ENCODE measurements around the gene SLX1A.
"Not testable (repeated sequence)": the region's sequence is repeated elsewhere in the genome, so short reads cannot be mapped to it uniquely, and the experiment has no call there.

Gene SLX1A

DNA sequence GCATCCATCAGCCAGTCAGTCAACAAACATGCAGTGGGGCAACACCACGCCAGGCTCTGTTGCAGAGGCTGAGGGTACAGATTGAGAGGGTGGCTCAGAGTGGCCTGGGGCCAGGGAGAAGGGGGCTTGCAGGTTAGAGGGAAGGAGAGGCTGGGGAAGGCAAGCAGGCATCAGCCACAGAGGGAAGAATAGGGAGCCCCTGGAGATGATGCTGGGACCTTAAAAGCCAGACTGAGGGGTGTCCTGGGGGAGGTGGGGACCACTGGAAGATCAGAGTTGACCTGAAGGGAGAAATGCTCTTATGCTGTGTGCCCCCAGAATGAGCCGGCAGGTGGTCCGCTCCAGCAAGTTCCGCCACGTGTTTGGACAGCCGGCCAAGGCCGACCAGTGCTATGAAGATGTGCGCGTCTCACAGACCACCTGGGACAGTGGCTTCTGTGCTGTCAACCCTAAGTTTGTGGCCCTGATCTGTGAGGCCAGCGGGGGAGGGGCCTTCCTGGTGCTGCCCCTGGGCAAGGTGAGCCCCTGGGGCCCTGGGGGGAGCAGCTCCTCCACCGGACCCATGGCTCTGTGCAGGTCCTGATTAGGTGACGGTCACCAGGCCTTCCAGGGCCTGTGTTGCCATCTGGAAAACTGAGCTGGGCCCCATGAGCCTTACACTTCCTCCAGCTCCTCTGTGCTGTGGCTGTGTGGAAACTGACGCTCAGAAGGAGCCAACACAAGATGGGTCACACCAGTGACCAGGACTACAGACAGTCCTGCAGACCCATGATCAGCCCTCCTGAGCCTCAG lies 8.6 kb upstream of the SLX1A start:
- DNase-seq: no peak

DNA sequence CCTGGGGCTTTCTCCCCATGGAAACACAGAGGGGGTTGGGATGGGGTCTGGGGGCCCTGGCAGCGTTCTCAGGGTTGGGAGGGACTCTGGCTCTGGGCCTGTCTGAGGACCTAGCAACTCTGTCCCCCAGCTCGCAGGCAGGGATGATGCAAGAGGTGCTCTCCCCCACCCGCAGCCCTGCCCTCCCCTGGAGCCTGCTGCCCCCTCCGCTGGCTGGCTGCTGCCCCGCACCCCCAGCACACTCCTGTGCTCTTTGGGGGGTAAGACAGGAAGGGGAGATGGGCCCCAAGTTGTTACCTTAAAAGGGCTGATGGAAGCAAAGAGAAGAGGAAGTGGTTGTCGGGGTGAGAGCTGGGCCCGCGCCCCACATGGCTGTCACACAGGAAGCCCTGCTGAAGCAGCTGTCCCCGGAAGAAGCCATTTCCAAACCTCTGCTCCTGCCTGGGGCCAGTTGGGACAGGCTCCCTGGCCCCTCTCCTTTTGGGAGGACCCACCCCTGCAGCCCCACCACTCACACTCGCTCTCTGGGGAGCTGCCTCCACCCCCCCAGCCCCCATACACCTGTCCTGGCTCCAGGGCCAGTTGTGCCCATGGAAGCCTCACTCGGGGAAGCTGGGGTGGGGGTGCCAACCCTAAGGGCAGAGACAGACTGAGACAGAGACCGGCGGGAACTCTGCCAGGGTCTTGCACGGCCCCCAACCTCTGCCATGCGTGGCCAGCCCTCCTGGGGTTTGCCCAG lies 7.8 kb upstream of the SLX1A start:
- peak; percentile 92 for DNase-seq

DNA sequence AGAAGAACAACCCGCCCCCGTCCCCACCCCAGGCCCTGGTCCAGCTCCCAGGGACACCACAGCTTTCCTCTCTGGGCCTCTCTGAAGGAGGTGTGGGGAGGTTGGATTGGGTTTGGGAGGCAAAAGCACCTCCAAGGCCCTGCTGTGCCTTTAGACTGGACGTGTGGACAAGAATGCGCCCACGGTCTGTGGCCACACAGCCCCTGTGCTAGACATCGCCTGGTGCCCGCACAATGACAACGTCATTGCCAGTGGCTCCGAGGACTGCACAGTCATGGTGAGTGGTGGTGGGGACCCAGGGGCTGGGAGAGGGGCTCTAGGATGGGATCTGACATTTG lies 7.3 kb upstream of the SLX1A start:
- DNase-seq: no peak

DNA sequence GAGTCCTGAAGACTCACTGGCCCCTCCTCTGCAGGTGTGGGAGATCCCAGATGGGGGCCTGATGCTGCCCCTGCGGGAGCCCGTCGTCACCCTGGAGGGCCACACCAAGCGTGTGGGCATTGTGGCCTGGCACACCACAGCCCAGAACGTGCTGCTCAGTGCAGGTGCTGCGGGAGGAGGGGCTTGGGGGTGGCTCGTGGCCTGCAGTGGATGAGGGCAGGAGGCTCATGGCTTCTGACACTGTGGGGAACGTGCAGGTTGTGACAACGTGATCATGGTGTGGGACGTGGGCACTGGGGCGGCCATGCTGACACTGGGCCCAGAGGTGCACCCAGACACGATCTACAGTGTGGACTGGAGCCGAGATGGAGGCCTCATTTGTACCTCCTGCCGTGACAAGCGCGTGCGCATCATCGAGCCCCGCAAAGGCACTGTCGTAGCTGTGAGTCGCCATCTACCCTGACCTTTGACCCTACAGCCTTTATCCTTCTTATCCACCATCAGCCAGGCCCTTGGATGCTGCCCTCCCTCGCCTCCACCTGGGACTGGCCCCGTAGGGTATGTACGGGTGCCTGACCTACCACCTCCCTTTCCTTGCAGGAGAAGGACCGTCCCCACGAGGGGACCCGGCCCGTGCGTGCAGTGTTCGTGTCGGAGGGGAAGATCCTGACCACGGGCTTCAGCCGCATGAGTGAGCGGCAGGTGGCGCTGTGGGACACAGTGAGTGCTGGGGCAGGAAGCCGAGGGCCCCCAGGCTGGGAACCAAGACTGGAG lies 6.7 kb upstream of the SLX1A start:
- DNase-seq: peak; percentile 89

DNA sequence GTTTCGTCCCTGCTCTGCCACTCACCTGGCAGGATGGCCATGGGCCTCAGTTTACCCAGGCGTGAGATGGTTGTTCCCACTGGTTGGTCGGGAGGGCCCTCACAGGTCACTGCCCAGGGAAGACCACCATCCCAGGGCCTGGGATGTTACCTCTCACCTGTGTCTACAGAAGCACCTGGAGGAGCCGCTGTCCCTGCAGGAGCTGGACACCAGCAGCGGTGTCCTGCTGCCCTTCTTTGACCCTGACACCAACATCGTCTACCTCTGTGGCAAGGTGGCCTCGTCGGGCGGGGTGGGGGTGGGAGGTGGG lies 6.2 kb upstream of the SLX1A start:
- no peak for DNase-seq

DNA sequence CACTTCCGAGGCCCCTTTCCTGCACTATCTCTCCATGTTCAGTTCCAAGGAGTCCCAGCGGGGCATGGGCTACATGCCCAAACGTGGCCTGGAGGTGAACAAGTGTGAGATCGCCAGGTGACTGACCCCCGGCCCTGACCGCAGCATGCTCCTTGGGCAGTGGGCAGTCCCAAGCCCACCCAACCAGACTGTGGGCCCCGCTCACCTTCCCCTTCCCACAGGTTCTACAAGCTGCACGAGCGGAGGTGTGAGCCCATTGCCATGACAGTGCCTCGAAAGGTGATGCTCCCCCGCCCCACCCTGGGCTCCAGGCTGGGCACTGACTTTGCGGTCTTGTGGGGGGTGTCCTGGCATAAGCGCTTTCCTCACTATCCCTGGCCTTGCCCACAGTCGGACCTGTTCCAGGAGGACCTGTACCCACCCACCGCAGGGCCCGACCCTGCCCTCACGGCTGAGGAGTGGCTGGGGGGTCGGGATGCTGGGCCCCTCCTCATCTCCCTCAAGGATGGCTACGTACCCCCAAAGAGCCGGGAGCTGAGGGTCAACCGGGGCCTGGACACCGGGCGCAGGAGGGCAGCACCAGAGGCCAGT lies 5.6 kb upstream of the SLX1A start:
- DNase-seq: no peak

DNA sequence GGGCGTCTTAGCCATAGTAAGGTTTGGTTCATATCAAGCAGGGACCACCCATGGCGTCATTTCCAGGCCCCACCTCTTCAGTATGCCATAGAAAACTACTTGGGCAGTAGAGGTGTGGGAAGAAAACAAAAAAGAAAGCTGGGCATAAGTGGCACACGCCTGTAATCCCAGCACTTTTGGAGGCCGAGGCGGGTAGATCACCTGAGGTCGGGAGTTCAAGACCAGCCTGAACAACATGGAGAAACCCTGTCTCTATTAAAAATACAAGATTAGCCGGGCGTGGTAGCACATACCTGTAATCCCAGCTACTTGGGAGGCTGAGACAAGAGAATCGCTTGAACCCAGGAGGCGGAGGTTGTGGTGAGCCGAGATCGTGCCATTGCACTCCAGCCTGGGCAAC lies 2.5 kb upstream of the SLX1A start:
- DNase-seq: not testable (repeated sequence)

DNA sequence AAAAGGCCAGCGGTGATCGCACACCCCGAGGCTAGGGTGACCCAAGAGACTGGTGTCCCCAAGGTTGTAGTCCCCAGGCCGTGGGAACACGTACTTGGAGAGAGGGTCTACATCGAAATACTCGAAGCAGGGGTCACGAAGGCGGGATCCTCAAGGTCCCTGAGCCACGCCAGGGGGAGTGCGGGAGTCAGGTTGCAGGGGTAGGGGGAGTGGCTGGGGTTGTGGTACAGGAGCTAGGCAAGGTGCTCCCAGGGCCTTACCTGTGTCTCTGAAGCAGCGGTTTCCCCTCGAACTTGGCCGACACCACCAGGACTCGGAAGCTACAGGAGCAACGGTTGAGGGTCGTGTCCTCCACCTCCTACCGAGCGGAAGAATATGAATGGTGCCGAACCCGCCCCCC lies 577 bp upstream of the SLX1A start:
- not testable (repeated sequence) for DNase-seq

DNA sequence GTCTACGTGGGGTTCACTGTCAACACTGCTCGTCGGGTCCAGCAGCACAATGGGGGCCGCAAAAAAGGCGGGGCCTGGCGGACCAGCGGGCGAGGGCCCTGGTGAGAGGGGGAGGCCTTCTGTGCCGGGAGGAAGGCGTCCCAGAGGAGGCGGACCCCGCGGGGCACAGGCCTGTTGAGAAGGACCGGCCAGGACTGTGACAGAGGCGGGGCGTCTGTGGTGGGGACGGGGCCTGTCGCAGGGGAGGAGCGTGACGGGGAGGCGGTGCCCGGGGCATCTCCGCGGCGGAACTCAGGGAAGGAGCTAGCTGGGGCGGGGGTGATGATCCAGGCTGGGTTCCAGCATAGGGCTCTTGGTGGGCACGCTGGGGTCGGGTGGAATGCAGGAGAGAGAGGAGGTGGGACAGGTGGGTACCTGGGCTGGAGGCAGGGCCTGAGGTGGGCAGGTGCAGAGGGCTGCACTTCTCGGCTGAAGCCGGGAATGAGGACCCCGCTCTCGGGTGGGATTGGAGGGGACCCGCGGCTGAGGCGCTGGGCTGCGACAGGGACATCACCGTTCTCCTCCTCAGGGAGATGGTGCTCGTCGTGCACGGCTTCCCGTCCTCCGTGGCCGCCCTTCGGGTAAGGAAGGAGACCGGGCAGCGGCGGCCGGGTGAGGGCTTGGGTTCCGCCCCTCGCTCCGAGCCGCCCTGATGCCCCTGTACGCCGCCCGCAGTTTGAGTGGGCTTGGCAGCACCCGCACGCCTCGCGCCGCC lies 674 bp downstream of the SLX1A start:
- DNase-seq: not testable (repeated sequence)

DNA sequence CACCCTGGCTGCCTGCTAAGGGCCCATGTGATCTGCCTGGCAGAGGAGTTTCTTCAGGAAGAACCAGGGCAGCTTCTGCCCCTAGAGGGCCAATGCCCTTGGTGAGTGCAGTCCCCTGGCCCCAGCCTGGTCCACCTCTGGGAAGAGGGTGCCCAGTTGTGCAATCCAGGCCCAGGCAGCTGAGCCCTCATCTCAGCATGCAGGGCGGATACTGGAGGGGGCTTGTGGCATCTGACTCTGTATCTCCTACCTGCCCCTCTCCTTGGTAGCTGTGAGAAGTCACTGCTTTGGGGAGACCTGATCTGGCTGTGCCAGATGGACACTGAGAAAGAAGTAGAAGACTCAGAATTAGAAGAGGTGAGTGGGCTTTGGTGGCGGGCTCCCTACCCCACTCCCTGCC lies 3.3 kb downstream of the SLX1A start:
- not testable (repeated sequence) for DNase-seq

DNA sequence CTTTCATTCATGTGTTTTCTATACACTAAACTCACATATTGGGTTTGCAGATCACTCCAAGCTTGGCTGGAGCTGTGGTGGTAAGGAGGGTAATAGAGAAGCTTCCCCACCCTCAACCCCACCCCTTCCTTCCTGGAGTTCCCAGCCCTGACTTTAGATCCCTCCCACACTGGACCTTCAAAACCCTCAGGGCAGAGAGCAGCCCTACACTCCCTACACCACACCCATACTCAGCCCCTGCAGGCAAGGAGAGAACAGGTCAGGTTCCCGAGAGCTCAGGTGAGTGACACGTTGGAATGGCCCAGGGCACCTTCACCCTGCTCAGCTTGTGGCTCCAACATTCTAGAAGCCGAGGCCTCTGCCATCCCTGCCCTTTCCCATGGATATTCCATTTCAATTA lies 5.4 kb downstream of the SLX1A start, which contains the start of gene SULT1A3:
Gene SULT1A3, plus strand, starts transcription at position 207 of the 400 bp plus-strand sequence. CDS start 1,474 bp downstream, outside the sequence.
- not testable (repeated sequence) for DNase-seq

DNA sequence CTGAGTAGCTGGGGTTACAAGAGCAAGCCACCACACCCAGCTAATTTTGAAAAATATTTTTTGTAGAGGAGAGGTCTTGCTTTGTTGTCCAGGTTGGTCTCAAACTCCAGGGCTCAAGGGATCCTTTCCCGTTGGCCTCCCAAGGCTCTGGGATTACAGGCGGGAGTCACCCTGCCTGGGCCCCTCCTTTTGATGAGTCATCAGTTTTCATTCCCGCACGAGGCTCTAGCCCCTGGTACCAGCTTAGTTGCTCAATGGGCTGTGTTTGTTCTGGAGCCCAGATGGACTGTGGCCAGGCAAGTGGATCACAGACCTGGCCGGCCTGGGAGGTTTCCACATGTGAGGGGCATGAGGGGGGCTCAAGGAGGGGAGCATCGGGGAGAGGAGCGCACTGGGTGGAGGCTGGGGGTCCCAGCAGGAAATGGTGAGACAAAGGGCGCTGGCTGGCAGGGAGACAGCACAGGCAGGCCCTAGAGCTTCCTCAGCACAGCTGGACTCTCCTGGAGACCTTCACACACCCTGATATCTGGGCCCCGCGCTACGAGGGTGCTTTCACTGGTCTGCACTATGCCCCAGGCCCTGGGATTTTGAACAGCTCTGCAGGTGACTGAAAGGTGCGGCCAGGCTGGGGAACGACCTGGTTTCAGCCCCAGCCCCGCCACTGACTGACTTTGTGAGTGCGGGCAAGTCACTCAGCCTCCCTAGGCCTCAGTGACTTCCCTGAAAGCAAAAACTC lies 6.1 kb downstream of the SLX1A start:
- not testable (repeated sequence) for DNase-seq

DNA sequence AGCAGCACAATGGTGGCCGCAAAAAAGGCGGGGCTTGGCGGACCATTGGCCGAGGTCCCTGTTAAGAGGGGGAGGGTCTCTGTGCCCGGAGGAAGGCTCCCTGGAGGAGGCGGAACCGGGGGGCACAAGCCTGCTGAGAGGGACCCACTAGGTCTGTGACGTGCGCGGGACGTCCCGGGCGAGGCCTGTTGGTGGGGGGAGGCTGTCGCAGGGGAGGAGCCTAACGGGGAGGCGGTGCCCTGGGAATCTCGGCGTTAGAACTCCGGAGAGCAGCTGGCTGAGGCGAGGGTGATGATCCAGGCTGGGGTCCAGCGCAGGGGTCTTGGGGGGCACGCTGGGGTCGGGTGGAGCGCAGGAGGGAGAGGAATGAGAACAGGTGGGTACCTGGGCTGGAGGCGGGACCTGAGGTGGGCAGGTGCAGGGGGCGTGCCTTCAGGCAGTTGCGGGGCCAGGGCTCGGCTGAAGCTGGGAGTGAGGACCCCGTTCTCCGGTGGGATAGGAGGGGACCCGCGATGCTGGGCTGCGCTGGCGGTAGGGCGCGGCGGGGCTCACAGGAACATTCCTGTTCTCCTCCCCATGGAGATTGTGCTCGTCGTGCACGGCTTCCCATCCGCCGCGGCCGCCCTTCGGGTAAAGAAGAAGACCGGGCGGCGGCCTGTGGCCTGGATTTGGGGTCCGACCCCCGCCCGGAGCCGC lies 12.0 kb downstream of the SLX1A start:
- DNase-seq: peak; percentile 0

DNA sequence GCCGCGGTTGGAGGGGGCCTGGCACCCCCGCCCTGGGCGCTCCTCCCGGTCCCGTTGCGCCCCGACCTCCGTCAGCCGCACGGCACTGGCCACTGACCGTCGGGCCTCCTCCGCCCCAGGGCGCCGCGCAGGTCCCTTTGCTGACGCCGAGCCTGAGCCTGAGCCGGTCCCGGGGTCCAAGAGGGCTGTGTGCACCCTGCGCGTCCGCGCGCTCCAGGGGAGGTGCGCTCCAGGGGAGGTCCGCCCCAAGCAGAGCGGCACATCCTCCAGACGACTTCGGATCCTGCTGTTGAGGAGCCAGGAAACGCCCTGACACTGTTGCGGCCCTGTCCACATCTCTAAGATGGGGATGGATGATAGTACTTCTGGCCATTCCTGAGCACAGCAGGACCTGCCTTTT lies 12.6 kb downstream of the SLX1A start:
- DNase-seq: not testable (repeated sequence)

DNA sequence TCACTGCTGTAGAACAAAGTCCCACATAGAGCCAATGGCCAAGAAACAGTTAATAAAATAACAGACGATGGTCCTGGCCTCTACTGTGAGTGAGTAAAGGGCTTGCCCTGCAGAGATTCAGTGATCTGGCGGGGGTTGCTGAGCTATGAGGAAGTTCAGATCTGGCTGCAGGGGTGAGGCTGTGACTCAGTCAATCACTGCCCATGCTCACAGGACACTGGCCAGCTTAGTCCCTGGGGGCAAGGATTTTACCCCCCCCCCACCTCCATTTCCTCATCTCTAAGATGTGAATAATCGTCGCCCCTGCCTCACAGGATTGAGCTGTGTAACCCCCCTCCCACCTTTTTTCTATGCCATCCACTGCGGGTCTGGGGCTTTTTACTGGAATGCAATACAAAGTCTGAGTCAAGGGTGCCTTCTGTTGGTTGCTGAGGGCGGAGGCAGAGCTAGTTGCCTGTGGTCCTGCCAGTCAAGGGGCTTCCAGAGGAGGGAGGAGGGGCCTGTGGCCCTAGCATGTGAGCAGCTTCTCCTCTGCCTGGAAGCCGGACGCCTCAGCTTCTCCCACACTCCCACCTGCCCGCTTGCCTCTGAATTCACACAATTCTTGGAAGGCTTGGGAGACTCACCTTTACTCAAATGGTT lies 13.5 kb downstream of the SLX1A start:
- DNase-seq: peak; percentile 0

DNA sequence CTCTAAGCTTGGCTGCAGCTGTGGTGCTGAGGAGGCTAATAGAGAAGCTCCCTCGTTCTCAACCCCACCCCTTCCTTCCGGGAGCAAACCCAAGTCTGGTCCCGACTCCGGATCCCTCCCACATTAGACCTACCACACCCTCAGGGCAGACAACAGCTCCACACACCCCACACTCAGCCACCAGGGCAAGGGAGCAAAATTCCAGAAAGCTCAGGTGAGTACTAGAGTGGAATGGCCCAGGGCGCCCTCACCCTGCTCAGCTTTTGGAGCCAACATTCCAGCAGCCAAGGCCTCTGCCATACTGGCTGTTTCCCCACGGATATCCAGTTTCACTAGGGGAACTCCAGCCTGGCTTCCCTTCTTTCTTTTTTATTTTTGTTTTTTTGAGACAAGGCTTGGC lies 15.4 kb downstream of the SLX1A start:
- DNase-seq: not testable (repeated sequence)

DNA sequence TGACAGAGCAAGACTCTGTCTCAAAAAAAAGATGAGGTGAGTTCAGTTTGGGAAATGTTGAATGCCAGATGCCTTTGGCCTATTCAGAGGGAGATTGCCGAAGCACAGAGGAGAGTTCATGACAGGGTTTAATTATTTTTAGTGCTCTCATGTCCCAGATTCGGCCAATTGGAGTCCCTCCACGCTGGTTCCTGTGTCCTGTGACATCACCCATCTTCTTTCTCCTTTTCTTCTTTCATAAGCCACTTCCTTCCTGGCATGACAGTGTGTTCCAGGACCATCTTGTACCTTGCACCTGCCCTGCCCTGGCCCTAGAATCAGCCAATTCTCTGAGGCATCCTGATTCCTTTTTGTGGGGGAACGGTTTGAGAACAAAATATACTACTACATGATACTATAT lies 17.7 kb downstream of the SLX1A start:
- not testable (repeated sequence) for DNase-seq

DNA sequence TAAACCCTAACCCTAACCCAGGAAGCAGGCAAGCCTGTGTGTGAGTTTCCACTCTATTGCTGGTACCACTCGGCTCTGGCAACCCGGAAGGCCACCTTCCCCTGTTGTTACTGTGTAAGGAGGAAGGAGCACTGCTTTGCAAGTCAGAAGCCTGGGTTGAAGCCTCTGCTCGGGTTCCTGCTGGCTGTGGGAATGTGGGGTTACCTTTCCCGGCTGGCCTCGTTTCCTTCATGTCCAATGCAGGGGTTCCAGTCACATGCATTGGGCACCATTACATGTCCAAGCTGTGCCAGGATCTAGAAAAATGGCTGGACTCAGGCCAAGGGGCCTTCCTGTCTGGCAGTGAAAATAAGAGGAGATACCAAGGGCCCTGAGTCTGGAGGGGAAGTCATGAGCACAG lies 23.4 kb downstream of the SLX1A start:
- peak; percentile 0 for DNase-seq

All from CD4-positive, alpha-beta T cell treated with Interleukin-17A for 1 hour (primary cell).